Measurements from ENCODE around the gene SIDT1.

Gene SIDT1

DNA sequence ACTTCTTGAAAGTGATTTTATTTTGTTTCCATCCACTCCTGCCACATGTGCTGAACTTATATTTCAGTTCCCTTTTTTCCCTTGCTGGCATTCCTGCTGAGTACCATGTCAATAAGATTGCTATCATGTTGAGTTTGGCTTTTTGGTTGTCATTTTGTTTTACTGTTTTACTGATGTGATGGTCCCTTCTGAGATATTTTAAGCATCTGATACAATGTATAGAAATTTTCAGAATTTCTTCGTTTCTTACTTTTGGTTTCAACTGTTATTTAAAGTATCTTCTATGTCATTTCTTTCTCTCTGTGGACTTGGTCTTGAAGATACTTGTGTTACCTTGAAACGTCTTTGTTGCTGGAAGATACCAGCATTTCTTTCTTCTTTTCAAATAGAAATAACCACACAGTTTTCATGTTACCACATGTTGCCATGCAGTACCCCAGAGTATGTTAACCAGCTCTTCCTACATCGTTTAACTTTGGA lies 14.1 kb downstream of the SIDT1 start:
- DNase-seq = no peak

DNA sequence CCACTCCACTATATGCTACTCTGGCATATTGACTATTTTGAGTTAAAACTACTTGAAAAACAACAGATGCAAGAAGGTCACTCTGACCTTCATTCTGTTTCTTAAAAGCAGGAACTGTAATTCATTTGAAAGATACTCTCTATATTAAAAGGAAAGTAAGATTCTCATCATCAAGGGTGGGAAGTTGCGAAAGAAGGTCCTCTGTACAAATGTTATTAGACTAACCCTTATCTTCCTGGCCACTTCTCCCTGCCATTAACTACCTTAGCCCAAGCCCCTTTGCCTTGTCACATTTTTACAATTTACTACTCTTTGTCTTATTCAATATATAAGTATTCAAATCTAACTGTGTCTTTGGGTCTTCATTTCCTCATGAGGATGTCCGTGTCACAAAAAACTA lies 16.1 kb downstream of the SIDT1 start:
- DNase-seq = no peak

DNA sequence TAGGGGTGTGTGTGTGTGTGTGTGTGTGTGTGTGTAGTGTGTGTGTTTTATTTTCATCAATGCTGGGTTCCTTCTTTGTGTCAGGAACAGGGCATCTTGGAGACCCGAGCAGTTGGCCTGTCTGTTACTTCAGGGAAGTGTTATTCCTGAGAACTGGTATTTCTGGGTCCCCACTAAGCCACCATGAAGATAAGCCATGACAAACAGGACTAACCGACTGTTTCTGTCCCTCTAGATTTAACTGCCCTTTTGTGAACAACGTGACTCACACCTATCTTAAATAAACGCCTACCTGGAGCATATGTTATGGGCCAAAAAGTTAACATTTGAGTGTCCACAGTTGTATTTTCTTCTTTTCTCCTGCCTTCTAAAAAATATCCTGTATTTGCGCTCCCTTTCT lies 19.5 kb downstream of the SIDT1 start:
- no peak for DNase-seq

DNA sequence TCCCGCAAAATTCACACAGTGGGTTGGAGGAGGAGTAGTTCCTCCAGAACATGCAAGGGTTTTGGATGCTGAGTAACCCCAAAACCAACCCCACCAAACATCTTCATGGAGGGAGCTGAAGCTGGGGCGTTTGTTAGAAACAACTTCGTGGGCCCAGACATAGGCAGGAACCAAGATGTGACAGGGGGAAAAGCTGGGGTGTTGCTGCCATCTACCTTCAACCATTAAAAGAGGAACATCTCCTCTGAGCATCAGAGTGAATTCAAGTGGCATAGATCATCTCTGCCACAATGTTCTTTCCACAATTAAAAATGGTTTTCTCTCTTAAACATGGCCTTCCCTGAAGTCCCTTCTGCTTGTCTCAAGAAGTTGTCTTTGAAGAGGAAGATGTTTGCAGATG lies 20.5 kb downstream of the SIDT1 start:
- no peak for DNase-seq

DNA sequence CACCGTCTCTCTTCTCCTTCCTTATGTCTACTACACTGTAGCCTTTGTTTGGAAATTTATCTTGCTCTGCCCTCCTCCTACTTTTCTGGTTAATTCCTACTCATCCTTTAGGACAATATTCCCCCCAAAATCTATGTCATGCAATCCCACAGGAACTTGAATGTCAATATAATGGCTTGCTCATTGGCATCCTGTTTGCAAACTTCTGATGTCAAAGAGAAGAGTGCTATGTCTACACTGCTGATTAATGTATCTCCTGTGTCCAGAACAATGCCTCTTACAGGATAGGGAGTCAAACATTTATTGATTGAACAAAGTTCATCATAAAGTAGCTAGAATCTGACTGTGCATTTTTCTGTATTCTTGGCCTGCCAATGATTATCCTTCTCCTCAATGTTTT lies 22.8 kb downstream of the SIDT1 start:
- no peak for DNase-seq

DNA sequence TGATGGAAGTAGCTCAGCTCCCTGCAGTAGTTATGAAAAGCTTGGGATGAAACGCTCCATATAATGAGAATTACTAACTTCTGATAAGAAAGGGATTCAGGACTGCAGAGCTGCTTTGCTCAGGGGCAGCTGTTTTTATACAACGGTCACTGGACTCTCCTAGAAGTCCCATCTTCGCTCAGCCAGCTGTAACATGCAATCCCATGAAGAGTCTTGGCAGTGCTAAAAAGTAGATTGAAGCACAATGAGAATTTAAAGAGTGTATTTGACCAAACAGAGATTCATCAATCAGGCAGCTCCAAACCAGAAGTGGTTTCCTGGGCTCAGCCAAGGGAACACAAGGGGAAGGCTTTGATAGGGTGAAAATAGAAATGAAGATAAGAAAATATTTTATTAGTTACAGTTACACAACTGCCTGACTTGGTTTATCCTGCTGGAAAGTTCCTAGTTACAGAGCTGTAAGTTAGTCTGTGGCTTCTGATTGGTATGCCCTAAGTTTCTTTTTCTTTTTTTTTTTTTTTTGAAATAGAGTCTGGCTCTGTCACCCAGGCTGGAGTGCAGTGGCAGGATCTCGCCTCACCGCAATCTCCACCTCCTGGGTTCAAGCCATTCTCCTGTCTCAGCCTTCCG lies 24.1 kb downstream of the SIDT1 start:
- DNase-seq = no peak

DNA sequence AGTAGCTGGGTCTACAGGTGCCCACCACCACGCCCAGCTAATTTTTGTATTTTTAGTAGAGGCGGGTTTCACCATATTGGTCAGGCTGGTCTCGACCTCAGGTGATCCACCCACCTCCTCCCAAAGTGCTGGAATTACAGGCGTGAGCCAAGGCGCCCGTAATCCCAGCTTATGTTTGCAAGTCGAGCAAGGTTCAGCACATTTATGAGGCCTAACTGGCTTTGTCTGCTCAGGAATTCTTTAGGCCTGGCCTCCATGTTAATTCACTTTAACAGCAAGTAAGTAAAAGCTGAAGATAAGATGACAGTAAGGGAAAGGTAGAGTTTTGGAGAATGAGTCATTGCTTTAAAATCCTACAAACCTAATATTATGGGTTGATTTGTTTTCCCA lies 24.6 kb downstream of the SIDT1 start:
- DNase-seq = no peak

DNA sequence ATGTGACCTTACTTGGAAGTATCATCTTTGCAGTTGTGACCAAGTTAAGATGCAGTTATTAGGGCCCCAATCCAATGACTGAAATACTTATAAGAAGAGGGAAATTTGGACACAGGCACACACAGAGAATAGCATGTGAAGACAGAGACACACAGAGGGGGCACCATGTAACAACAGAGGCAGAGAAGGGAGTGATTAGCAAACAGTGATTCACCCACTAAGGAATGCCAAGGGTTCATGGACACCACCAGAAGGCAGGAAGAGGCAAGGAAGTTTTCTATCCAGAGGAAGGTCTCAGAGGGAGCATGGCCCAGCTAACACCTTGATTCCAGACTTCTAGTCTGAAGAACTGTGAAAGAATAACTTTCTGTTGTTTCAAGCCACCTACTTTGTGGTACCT lies 25.0 kb downstream of the SIDT1 start:
- no peak for DNase-seq

DNA sequence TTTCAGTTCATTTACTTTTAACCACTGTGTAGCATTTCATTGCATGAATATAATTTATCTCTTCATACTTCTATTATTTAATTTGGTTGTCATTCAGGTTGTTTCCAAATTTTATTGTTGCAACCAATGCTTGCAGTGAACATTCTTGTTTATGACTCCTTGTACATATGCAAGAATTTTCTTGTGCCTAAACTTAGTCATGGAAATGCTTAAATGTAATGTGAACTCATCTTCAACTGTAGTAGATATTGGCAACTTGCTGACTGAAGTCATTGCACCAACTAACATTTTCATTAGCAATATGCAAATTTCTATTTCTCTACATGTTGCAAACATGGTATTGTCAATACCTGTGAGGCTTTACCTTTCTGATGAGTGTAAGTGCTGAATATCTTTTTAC lies 26.7 kb downstream of the SIDT1 start:
- DNase-seq = no peak

DNA sequence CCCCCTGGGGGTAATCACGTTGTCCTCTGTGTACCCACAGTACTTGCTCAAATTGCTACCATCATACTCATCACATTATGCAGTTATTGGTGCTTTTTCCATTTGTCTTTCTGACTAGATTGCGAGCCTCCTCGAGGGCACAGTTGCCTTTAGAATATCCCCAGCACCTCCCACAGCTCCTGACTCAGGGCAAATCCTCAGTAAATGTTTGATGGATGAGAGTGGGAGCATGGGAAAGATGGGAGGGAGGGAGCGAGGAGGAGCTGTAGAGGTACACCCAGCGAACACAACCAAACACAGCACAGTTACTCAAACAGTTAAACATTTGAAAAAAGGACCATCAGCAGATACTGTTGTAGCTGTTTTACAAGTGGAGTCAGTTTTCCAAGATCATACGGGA lies 27.9 kb downstream of the SIDT1 start:
- no peak for DNase-seq

DNA sequence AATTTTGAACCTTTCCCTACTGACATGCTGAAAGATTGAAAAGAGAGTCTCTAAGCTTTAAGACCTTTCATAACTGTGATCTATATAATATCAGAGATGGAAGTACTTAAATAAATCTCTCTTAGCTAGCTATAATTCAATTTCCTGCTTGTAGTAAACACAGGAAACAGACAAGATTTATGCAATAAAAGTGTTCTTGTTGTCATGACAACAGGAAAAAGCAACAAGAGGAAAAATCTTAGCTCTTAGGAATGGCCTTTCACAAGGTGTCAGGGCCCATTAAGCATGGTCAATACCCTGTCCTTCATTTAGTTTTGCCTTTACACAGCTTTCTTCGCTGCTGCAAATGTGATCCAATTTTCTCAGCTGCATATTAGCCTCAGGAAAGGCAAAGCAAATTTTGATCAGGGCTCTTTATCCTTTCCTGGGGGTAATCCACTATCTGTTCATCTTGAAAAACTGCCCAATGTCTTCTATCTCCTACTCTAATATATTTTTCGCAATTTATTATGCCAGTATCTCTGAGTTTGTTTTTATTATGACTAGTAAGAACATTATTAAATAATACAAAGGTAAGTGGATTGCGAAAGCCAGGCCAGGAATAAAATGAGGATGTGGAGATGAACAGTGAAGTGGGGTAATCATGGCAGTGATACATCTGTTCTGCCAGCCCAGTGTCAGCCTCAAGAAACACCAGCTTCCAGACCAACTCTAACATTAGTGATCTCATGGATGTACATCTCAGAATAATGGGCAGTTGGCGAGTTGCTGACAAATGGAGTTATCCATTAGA lies 28.7 kb downstream of the SIDT1 start:
- no peak for DNase-seq

DNA sequence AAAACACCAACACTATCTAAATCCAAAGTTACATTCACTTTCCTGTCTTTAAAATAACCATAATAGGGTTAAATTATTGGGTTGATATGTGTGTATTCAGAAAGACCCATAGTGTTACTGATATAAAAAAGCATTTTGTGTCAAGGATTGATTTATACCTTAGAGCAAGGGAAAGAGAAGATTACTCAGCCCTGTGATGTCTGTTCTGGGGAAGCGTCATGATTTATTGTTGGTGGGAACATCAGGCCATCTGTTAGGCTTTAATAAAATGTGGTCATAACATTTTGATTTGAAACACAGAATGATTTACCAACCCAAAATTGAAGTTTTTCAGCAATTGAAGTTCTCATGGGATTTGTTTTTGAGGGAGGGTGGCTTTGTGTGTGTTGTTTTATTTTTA lies 33.2 kb downstream of the SIDT1 start:
- DNase-seq = no peak

DNA sequence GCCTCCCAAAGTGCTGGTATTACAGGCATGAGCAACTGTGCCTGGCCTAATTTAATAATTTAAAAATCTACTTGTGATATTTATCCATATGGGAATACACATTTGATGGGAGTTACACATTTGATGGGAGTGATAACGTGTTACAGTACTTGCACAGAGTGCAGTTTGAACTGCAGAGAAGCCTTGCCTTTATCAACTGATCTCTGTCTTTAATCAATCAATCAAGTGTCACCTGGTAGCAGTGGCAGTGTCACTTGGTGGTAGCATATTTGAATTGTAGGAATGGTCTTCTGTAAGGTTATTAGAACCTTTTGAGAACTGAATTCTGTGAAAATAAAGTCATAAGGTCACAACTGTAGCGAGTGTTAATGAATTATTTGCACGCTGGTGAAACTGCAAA lies 37.8 kb downstream of the SIDT1 start:
- no peak for DNase-seq

DNA sequence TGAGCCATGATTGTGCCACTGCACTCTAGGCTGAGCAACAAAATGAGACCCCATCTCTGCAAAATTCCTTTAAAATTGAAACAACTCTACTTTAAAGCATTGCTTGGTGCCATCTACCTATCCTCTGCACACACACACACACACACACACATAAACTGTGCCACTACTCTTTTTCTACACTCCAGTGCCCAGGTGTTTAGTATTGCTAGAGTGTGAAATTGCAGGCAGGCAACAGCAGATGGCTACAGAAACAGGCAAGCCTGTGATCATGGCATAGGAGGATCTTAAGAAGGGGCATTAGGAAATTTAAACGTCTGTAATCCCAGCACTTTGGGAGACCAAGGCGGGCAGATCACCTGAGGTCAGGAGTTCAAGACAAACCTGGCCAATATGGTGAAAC lies 39.0 kb downstream of the SIDT1 start:
- no peak for DNase-seq

DNA sequence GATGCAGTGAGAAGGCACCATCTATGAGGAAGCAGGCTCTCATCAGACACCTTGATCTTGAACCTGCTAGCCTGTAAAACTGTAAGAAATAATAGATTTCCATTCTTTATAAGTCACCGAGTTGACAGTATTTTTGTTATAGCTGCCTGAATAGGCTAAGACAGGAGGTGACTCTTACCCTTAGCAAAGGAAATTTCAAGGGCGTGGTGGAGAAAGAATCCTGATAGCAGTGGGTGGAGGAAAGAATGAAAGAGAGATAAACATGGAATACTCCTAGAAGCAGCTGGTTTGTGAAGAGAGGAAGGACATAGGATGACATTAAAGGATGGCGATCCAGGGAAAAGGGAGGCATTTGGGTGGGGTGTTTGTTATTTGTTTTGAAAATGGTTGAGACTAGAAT lies 41.4 kb downstream of the SIDT1 start:
- DNase-seq = no peak

DNA sequence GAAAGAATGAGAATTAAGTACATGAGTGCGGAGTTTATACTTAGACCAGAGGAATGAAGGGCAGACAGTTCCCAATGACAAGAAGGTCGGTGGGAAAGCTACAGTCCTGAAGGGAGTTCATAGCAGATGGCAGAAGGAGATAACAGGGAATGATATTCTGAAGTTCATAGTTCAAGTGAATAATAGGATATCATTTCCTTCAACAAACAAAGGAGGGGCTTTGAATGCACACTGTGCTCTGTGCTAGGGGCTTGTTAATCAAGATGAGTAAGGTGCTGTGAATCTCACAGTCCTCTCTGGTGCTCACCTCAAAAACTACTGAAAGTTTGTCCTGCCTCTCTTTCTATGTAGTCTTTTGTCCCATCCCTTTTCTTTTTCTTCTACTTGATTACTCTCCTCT lies 41.9 kb downstream of the SIDT1 start:
- no peak for DNase-seq

DNA sequence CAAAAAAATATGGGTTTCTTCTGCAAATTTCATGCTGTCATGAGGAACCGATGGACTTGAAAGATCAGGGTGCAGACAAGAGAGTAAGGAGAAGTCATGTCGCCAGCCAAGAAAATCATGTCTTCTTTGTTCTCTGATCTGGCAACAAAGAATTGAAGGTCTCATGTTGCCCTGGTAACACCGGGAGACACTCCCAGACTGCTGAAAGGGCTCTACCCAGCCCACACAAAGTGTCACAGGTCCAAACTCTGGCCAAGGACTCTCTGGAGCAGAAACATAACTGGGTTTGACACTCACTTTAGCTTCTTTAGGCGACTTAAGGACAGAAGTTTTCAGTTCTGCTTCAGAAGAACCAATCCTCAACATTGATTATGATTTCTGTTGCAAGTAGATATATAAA lies 42.9 kb downstream of the SIDT1 start:
- no peak for DNase-seq

DNA sequence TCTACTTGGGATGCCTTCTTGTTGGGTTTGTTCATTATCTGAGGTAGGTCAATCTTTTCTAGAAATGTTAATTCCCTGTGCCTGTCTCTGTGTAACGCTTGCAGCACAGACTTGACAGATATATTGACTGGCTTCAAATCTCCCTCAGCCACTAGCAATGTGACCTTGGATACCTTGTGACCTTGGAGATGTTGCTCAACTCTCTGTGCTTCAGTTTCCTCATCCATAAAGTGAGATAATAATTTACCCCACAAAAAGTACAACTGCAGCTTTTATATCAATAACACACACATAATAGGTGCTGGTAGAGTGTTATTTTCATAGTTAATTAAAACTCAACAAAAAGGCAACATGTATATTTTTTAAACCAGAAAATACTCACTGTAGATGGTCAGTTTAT lies 52.9 kb downstream of the SIDT1 start:
- no peak for DNase-seq

DNA sequence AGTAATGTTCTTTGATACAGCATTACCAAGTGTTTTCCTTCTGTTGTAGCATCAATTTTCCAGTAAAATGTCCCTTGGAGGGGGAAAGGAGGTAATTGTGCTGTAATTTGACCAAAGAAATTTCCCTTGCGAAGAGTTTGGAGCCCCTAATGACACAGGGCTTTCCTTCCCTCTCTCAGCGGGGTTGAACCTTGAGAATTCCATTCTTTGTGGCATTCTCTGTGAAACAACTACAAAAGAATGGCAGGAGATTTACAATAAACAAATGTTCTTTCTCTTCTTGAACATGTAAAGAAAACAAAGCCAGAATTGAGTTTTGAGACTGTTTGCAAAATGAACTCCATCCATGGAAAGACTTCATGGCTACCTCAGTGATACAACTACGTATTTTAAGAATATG lies 53.4 kb downstream of the SIDT1 start:
- no peak for DNase-seq

DNA sequence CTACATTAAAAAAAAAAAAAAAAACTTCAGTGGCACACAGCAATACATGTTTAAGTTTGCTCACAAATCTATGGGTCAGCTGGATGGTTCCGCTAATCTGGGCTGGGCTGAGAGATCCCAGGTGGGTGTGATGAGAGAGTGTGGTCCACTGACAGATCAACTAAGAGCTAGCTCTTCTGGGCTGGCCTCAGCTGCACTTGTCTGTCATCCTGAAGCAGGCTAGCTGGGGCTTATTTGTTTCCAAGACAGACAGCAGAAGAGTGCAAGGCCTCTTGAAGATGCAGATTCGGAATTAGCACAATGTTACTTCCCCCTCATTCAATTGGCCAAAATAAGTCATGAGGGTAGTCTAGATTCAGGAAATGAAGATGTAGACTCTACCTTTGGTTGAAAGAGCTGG lies 56.5 kb downstream of the SIDT1 start:
- no peak for DNase-seq

DNA sequence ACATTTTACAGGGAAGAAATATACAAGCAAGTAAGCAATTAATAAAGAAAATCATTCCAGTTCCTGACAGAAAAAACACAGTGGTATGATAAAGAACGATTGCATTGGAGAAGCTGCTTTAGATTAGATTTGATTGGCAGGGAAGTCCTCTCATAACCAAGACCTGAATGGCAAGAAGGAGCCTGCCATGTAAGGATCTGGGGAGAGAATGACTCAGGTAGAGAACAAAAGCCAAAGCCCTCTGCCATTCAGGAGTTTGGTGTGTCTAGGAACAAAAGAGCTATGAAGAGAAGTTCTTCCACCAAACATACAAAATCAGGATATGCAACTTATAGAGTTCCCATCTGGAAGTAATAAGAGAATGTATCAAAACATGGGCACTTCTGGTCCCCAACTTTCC lies 57.6 kb downstream of the SIDT1 start:
- DNase-seq = no peak

DNA sequence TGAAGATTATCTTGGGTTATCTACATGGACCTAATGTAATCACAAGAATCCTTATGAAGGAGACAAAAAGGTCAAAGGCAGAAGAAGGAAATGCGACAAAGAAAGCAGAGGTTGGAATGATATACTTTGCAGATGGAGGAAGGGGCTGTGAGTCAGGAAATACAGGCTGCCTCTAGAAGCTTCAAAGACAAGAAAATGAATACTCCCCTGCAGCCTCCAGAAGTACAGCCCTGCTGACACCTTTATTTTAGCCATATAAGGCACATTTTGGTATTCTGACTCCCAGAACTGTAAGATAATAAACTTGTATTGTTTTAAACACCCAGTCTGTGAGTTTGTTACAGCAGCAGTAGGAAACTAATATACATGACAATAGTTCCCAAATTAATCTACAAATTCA lies 58.6 kb downstream of the SIDT1 start:
- no peak for DNase-seq

DNA sequence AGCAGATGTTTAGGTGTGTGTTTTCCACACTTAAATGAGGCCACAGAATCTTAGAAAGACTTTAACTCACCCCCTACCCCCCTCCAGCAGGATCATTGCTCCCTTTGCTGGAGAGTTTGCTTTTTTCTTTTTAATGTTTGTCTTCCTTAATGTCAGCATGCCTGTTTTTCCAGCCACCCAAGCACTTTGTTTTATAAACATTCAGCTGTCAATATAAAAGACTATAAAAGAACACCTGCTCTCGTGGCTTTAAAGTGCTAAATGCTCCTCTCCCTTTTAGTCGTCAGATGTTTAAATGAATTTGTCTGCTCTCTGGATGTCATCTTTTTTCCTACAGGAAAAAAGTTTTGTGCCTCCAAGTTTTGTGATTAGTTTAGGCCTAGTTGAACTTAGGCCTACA lies 61.7 kb downstream of the SIDT1 start:
- DNase-seq = no peak

DNA sequence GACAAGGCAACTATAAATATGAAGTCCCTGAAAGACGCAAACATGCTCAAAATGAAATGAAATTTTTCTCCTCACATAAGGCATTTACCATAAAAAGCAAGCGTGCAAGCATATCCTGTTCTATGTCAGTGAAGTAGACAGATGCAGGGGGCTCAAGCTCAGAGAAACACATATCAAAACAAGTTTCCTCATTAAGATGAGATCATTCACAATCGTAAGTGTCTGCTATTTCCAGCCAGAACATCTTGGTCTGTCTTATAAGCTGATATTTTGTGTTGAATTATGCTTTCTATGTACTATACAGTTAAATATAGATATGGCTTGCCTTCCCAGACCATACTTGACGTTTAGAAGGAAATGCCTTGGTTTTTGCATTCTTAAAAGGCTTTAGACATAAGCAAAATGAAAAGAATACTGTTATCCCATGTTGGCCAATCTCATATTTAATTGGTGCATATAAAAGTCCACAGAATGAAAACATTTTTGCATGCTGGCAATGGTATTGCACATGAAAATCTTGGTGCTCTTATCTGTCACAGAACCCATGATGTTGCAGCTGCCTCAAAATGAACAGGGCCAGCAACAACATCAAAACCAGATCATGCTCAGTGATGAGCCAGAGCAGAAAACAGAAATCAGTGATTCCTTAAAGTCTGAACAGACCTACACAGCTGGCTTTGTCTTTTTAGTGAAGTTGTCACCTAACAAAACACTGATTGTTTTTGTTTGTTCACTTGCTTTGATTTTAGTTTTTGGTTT lies 65.4 kb downstream of the SIDT1 start:
- no peak for DNase-seq
